ENCODE data around the gene ABCF3.

Gene ABCF3

DNA sequence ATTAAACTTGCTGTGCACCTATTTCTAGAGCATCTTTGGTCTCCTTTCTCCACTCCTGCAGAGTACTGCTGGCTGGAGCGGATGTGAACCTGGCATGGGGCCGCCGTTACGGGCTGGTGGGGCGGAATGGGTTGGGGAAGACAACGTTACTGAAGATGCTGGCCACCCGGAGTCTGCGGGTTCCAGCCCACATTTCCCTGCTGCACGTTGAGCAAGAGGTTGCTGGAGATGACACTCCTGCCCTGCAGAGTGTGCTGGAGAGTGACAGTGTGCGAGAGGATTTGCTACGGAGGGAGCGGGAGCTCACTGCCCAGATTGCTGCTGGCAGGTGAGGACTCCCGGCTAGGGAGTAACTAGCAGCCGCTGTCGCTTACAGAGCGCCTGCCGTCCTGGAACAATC, 2.1 kb downstream of the ABCF3 start:
- DNase-seq: no peak

DNA sequence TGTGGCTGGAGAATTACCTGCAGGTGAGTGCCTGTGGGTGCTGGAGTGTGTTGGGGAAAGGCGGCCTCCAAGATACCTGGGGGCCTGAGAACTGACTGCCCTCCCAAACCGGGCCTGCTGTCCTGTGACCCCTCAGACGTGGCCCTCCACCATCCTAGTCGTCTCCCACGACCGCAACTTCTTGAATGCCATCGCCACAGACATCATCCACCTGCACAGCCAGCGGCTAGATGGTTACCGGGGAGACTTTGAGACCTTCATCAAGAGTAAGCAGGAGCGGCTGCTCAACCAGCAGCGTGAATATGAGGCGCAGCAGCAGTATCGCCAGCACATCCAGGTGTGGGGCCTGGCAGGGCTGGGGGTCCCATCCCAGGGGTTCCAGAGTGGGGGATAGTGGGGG, 3.4 kb downstream of the ABCF3 start:
- DNase-seq: no peak

DNA sequence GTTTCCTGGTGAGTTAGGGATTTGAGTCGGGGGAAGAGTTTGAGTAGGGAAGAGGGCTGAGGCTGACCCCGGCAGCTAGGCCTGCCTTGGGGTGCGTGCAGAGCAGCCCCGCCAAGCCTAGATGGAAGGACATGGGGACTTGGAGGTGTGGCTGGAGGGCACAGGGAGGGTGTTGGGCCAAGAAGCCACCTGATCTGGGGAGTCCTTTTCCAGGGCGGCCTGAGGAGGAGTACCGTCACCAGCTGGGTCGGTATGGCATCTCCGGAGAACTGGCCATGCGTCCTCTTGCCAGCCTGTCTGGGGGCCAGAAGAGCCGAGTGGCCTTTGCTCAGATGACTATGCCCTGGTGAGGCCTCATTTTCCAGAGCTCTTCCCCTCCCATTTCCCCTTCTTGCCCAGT, 6.9 kb downstream of the ABCF3 start:
- no peak for DNase-seq

DNA sequence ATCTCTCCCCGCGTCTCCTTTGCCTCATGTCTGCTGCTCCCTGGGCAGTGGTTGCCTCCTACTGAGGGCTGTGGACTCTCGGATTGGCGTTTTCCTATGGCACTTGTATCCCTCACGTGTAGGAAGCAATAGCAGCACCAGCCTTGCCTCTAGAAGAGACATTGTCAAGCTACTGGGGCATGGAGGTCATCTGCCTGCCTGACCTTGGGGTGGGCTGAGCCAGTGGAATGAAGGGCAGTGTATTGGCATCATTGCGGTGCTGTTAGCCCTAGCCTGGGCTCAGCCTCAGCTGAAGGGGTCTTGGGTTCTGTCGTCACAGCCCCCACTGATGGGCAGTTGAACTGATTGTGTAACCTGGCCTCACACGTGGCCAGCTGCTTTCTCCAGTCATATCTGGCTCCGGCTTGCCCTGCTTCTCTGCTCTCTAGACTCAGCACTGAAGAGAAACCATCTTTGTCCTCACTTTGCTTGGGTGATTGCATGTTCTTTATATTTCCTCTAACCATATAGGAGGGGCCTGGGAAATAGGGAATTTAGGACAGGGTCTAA, 8.1 kb downstream of the ABCF3 start:
- no peak for DNase-seq

DNA sequence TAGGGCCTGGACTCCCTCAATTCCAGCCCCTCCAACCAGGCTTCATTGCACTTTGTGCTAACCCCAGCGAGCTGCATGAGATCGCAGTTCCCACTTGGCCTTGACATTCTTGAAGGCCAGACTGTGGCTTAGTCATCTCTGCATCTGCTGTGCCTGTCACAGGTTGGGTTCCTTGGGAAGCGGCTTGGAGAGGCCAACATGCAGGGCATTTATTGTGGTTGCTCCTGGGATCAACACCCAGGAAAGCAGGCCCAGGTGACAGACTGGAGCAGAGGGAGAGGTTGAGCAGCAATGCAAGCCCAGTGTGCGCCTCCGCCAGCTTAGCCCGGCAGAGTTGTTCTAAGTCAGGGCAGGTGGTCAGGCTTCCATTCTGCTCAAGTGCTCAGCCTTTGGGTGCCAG, 10.5 kb downstream of the ABCF3 start:
- no peak for DNase-seq

DNA sequence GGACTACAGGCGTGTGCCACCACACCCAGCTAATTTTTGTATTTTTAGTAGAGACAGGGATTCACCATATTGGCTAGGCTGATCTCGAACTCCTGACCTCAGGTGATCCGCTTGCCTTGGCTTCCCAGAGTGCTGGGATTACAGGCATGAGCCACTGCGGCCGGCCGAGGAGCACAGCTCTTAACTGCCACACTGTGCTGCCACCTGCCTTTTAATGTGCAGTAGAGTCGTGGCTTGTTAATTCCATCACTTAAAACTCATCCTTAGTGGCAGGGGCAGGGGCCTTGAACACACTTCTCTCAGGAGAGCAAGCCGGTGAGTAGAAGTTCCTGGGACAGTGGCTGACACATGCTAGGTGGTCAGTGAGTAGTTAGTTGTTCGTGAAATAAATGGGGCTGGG, 12.5 kb downstream of the ABCF3 start:
- no peak for DNase-seq

DNA sequence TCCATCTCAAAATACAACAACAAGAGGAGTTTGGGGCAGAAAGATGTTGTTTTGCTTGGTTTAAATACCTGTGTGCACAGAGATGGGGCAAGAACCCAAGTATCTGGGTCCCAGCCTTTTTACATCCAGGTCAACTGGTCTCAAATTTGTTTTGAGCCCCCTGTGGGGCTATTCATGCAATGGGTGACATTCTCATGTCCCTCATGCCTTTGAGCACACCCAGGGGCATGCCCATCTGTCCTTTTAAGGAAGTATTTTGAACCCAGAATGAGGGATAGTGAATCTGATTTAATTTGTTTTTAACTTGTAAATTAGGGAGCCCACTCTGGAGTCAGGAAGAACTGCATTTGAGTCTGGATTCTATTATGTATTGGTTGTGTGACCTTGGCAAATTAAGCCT, 14.8 kb downstream of the ABCF3 start:
- DNase-seq: no peak

DNA sequence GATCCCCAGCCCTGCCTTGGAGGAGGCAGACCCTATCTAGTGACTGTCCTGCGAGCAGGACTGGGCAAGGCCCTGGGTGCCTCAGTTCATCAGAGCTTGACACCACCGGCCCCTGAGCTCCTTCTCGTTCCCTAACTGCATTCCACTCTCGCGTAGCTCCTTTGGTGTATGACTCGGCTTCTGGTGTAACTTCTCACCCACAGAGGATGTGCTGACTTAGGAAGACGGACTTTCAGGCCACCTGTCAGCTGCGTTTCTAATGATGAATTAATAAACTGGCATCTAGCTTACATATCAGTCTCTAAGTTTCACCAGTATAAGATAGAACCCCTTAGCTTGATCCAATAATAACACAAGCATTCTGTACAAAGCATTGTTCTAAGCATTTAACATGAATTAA, 17.5 kb downstream of the ABCF3 start:
- no peak for DNase-seq

DNA sequence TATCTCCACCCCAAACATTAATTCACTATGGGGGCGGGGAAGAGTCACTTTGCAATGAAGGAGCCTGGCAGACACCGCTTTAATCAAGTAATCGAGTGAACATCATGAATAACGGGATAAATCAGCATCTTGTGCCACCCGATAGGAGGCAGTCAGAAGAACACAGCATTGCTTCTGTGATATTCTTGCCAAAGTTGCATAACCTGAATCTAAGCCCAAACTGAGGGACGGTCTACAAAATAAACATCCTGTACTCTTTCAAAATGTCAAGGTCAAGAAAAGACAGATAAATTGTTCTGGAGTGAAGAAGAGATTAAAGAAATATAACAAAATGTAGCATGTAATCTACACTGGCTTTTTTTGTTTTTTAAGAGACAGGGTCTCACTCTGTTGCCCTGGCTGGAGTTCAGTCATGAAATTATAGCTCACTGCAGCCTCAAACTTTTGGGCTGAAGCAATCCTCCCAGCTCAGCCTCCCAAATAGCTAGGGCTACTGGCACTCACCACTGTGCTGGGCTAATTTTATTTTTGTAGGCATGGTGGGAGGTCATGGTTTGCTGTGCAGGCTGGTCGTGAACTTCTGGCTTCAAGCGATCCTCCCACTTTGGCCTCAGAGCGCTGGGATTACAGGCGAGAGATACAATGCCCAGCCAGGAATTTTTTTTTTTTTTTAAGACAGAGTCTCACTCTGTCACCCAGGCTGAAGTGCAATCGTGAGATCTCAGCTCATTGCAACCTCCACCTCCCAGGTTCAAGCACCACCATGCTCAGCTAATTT, 23.3 kb downstream of the ABCF3 start:
- DNase-seq: no peak

DNA sequence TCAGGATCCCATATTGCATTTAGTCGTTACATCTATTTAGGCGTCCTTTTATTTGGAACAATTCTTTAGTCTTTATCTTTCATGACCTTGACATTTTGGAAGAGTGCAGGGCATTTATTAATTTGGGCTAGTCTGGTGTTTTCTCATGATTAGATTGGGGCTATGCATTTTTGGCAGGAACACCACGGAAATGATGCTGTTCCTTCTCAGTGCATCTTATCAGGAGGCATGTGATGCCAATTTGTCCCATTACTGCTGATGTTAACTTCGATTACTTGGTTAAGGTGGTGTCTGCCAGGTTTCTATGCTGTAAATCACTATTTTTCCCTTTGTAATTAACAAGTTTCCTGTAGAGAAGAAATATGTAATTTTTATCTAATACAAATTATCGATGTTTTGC, 25.3 kb downstream of the ABCF3 start:
- DNase-seq: no peak

DNA sequence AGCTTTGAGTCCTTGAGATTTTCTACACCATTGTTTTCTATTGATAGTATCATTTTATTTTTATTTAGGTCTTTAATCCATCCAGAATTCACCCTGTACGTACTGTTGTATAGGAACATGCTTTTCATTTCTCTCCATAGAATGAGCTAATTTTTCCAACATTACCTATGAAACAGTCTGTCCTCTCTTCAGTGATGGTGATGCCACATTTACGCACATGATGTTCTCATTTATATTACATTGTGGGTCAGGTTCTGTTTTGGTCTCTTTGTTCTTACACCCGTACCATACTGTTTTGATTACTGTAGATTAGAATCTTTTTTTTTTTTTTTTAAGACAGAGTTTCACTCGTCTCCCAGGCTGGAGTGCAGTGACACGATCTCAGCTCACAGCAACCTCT, 25.7 kb downstream of the ABCF3 start:
- DNase-seq: no peak

DNA sequence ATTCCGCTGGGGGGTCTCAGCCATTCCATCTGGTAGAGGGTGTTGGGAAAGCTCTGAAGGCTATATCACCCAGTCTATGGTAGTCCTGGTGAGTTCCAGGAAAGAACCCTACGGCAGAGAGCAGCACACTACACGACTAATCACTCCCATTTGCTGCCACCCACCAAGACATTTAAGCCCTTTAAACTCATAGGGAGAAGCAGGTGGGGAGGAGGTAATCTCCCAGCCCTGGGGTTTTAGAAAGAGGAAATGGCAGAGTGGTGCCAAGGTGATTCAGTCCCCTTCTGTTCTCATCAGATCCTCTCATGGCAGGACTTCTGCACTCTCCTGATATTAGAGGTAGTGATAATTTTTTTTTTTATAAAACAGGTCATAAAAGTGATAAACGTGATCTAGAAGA, 32.8 kb downstream of the ABCF3 start:
- no peak for DNase-seq

DNA sequence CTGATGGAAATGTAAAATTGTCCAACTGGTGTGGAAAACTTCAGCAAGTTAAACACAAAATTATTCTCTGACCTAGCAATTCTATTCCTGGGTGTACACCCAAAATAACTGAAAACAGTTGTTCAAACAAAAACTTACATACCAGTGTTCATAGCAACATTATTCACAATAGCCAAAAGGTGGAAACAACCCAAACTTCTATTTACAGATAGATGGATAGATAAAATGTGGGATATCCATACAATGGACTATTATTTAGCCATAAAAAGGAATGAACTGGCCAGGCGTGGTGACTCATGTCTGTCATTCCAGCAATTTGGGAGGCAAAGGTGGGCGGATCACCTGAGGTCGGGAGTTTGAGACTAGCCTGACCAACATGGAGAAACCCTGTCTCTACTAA, 36.5 kb downstream of the ABCF3 start:
- no peak for DNase-seq

DNA sequence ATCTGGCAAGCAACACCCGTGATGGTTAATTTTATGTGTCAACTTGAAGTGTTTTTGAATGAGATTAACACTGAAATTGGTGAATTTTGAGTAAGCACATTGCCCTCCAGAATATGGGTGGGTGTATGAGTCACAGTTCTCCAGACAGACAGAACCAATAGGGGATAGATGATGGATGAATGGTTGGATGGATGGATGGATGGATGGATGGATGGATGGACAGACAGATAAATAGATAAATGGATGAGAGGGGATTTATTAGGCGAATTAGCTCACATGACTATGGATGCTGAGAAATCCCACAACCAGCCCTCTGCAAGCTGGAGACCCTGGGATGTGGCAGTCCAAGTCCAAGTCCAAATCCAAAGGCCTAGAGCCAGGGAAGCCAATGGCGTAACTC, 37.9 kb downstream of the ABCF3 start:
- DNase-seq: no peak

DNA sequence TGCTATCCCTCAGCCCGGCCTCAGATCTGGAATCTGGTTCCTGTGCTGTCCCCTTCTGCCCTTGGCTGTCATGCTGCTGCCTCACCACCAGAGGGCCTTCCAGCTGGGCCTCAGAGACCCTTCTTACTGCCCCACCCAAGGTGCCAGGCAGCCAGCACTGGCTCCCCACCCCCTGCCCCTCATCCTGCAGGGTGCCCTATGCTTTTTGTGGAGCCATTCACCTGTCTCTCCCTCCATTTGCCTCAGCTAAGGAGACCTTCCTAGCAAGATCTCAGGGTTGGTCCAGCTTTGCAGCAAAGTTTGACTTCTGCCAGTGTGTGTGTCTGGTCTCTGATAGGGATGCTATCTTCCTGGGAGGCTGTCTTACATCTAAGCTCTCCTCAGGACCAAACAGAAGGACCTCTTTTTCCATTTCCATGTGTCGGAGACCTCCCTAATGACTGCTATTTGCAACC, 41.5 kb downstream of the ABCF3 start:
- DNase-seq: no peak

DNA sequence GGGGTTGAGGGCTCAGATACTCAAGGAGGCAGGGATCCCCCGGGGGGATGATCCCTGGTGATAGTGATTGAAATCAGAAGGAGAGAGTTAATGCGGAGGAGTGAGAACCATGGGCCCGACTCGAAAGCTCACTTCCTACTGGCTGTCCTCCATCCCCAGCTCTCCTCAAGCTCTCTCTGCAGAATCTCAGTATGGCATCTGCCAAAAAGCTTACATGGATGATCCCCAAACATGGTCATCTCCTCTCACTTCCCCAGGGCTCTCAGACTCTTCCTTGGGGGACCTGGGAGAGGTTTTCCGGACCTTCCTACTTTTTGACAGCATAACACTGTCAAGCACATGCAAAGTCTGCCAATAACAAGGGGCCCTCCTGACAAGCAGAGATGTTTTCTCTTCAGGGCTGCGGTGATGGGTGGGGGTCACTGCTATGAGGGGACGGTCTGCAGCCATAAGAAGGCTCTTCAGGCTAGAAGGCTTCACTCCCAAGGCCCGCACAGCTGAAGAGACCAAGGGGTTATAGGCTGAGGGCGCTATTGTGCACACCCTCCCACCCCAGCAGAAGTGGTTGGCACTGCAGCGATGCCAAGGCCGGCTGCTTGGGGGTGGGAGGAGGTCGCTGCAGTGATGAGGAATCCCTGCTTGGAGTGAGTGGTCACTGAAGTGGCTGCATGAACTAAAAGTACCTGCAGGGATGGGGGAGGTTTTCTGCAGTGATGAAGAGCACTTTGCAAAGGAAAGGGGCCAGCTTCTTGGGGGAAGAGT, 42.6 kb downstream of the ABCF3 start:
- no peak for DNase-seq

DNA sequence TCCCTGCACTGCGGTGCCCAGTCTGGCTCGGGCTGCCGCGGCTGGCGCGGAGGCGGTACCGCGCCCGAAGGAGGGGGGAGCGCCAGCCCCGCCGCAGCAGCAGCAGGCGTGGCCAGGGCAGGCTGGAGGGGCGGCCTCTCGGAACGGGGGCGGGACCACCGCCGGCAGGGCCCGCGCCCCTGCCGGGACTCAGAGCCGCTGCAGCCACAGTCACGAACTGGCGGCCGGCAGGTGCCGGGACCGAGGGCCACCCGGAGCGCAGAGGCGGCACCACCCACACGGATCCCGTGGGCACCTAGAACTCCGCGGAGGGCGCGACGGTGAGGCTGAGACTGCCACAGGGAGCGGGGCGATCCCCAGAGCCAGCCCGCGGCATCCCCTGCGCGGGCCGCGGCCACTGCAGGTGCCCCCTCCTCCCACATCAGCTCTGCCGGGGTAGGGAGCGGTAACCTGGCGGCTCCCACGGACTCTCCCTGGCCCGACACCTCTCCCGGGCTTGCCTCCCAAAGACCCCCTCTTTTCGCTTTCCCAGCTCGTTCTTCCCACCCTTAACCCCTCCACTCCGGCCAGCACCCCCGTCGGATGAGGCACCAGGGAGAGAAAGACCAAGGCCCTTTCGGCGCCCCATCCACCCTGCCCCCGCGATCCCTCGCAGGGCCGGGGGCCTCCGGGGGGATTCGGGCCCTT, 43.5 kb downstream of the ABCF3 start, which contains the start of gene VWA5B2:
Gene VWA5B2 (plus strand): TSS at position 192 of the 687 bp plus-strand sequence. CDS start 944 bp downstream, outside the sequence.
- peak; percentile 13 for DNase-seq

DNA sequence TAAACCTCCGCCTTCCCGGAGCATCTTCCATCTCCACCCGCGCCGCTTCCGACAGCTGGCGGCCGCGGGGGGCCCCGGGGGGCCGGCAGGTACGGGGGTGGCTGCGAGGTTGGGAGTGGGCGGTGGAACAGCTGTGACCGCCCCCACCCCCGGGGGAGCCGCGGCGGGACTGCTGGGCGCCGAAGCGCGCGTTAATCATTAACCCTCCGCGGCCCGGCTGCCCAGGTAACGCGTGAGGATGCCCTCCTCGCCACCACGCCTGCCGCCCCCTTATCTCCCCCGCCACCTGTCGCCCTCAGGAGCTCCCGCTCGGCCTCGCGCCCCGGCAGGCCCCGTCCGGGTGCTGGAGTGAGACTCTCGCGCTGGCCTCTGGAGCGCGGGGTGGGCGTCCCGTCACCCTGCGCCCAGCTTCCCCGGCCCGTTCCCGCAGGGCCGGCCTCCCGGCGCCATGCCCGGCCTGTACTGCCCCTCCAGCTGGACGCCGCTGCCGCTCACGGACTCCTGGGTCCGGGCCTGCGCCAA, 44.1 kb downstream of the ABCF3 start:
- DNase-seq: no peak

DNA sequence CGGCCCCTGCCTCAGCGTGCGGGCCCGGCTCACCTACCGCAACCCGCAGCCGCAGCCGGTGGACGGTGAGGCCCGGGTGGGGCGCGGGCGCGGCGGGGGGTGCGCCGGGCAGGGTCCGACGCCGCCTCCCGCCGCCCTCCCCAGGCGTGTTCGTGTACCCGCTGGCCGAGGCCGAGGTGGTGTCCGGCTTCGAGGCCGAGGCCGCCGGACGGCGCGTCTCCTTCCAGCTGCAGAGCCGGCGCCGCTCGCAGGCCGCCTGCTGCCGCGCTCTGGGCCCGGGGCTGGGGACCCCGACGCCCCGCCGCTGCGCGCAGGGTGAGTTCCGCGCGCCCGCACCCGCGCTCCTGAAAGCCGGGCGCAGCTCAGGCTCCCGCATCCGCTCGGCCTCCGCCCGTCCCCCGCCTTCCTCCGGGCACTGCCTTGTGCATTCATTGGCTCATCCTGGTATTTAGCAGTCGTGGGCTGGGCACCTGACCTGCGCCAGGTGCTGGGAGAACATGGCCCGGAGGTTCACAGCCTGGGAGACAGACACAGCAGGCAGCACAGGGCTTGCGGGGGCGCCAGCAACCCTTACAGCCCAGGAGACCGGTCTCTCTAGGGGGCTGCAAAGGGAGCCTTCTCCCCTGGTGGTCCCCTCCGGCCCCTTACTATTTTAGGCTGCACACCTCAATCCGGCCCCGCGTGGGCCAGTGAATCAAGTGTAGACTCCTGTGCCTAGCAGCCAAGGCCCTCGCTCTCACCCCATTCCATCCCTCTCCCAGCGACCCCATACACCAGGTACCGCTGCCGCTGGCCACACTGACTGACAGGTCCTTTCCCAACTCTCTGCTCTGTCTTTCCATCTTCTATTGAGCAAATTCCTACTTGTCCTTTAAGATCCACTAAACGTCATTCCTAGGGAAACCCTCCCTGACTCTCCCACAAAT, 44.9 kb downstream of the ABCF3 start:
- no peak for DNase-seq

DNA sequence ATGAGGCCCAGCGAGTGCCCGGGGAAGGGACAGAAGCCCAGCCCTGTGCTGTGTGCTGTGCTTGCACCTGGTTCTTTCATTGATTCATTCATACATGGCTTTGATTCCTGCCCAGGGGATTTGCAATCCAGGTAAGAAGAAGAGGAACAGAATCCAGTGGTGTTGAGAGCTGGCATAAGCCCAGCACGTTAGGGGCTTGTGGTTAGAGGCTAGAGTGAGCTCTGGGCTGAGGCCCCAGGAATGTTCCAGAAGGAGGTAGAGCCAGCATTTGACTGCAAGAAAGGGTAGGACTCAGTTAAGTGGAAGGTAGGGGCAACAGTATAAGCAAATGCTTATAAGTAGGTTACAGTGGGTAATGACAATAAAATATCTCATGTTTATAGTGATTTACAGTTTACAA, 45.7 kb downstream of the ABCF3 start:
- DNase-seq: no peak

DNA sequence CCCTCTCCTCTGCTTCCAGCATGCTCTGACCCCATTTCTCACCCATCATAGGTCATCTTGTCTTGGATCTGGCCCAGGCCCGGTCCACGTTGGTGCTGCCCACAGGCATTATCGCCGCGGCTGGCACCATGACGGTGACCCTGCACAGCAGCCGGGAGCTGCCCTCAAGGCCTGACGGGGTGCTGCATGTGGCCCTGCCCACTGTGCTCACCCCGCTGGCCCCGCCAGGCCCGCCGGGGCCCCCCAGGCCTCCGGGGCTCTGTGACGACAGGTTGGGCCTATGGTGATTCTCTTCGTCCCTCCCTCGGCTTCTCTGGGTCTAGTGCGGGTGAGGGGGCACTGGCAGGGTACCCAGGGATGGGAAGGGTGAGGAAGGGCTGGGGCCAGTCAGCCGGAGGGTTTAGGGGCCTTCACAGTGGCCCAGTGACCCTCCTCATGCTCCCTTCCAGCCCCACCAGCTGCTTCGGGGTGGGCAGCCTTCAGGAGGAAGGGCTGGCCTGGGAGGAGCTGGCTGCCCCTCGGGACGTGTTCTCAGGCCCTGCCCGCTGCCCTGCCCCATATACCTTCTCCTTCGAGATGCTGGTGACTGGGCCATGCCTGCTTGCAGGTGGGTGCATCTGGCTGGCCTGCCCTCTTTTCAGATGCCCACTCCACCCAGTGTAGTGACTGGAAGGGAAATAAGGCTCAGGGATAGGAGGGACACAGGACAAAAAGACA, 47.3 kb downstream of the ABCF3 start:
- no peak for DNase-seq
